ENCODE results near the gene EHBP1.
A peak's percentile ranks its signal among the peaks of the same experiment; 100 is the strongest.
"Not testable (repeated sequence)": the region's sequence is repeated elsewhere in the genome, so short reads cannot be mapped to it uniquely, and the experiment has no call there.

Gene EHBP1

GRCh38 chr2:62705859-62706720, 577 bp downstream of the EHBP1 start:
- DNase-seq, result peak; percentile 84

GRCh38 chr2:62706721-62707521, 1.4 kb downstream of the EHBP1 start:
- DNase-seq, result no peak

- no peak for DNase-seq
Observed at GRCh38 chr2:62708751-62709150, 3.2 kb downstream of the EHBP1 start.

GRCh38 chr2:62711832-62712494, 6.5 kb downstream of the EHBP1 start:
- DNase-seq, result no peak

- DNase-seq, result not testable (repeated sequence)
Observed at GRCh38 chr2:62713196-62713595, 7.7 kb downstream of the EHBP1 start.

- no peak for DNase-seq
Observed at GRCh38 chr2:62713837-62714236, 8.3 kb downstream of the EHBP1 start.

GRCh38 chr2:62716768-62717167, 11.3 kb downstream of the EHBP1 start:
- no peak for DNase-seq

- DNase-seq, result no peak
Observed at GRCh38 chr2:62717503-62718081, 12.1 kb downstream of the EHBP1 start.

GRCh38 chr2:62718225-62718822, 12.8 kb downstream of the EHBP1 start:
- no peak for DNase-seq

GRCh38 chr2:62719757-62720156, 14.2 kb downstream of the EHBP1 start:
- no peak for DNase-seq

- DNase-seq, result no peak
Observed at GRCh38 chr2:62722679-62723078, 17.2 kb downstream of the EHBP1 start.

- DNase-seq, result no peak
Observed at GRCh38 chr2:62723253-62723652, 17.7 kb downstream of the EHBP1 start.

GRCh38 chr2:62724106-62724505, 18.6 kb downstream of the EHBP1 start:
- no peak for DNase-seq

GRCh38 chr2:62724886-62725711, 19.6 kb downstream of the EHBP1 start:
- DNase-seq, result peak; percentile 63

GRCh38 chr2:62725712-62726055, 20.2 kb downstream of the EHBP1 start:
- peak; percentile 50 for DNase-seq

- DNase-seq, result no peak
Observed at GRCh38 chr2:62727259-62727867, 21.9 kb downstream of the EHBP1 start.

GRCh38 chr2:62727876-62728566, 22.5 kb downstream of the EHBP1 start:
- no peak for DNase-seq

- DNase-seq, result no peak
Observed at GRCh38 chr2:62731275-62731674, 25.8 kb downstream of the EHBP1 start.

GRCh38 chr2:62732262-62732777, 26.8 kb downstream of the EHBP1 start:
- DNase-seq, result no peak

GRCh38 chr2:62733546-62733945, 28.0 kb downstream of the EHBP1 start:
- peak; percentile 79 for DNase-seq

Measured in islet precursor cell (in vitro differentiated cells).